K562 (cell line): Measurements from ENCODE around the gene LDLRAD3. TPM values are rescaled to one million over a fixed set of nuclear protein-coding genes. Genes with fewer than 3 reads are reported as not detected.

ENCODE experiments used
- ATAC-seq: fragments of 200-7000 bp; cut with Tn5 transposase; 3 replicates; pipeline ENCODE4 v1.9.1; 2020; ENCODE audit warnings: moderate library complexity
- BruUV-seq: library from RNA; stranded (reverse); fragments of 400-500 nt; replicated peaks from 2 replicates; lab custom pipeline; 2021; lab: Mats Ljungman, UMichigan
- CTCF ChIA-PET: fragments of 300-600 bp; formaldehyde crosslinking; extraction: SDS; loops from one replicate; lab custom pipeline; 2021; ENCODE audit warnings: low intra/inter-chr PET ratio; lab: Yijun Ruan, JAX
- POLR2A ChIA-PET: fragments of 300-600, 350-650 bp; sonication (Branson Sonifier 250); formaldehyde crosslinking; extraction: SDS; loops from one replicate; lab custom pipeline; 2021; ENCODE audit warnings: antibody characterized with exemption, inconsistent platforms; lab: Yijun Ruan, JAX
- DNase-seq, 4 experiments: peaks; one replicate each; pipeline versions ENCODE4 v3.0.0 to v3.0.0-alpha.2; 2011 to 2018; ENCODE audit warnings: low spot score in 3 of 4, mixed read lengths in 3 of 4; ENCODE audit errors: extremely low read depth in 1 of 4
- FAIRE-seq: peaks from 2 replicates; lab custom pipeline; 2011; peaks lifted over from hg19 to GRCh38; lab: Jason Lieb, UNC
- H2AFZ ChIP-seq: 2 replicates; pipeline ENCODE4 v1.6.0; 2011; ENCODE audit warnings: low read depth, low read length, control low read depth, inconsistent platforms
- H3K27ac ChIP-seq: fragments of 200-600 bp; 3 replicates; pipeline ENCODE4 v1.8.0; 2011; ENCODE audit warnings: low read depth, mild to moderate bottlenecking, control low read depth, inconsistent platforms, low read length, moderate library complexity, mixed read lengths; ENCODE audit errors: extremely low read depth
- H3K27me3 ChIP-seq, 2 experiments: fragments of 300-600 bp in 1 of 2; 2 replicates in 1 of 2; 3 replicates in 1 of 2; pipeline versions ENCODE4 v1.6.0 to v1.8.0; 2011; ENCODE audit warnings: inconsistent platforms in 2 of 2, low read length in 2 of 2, mild to moderate bottlenecking in 1 of 2, mixed read lengths in 1 of 2, moderate library complexity in 1 of 2; ENCODE audit not compliant: control insufficient read depth in 2 of 2, insufficient read depth in 2 of 2
- H3K36me3 ChIP-seq: fragments of 300-600 bp; 3 replicates; pipeline ENCODE4 v1.8.0; 2011; ENCODE audit warnings: mild to moderate bottlenecking, low read length, inconsistent platforms; ENCODE audit not compliant: control insufficient read depth, insufficient read depth
- H3K4me1 ChIP-seq, 2 experiments: fragments of 200-600 bp in 1 of 2; replicated peaks in 1 of 2; 2 replicates in 1 of 2; 3 replicates in 1 of 2; pipeline versions ENCODE4 v1.5.1 to v1.8.0; 2011; ENCODE audit warnings: inconsistent platforms in 2 of 2, low read length in 2 of 2, mild to moderate bottlenecking in 1 of 2, mixed read lengths in 1 of 2, moderate library complexity in 1 of 2; ENCODE audit not compliant: control insufficient read depth in 2 of 2, insufficient read depth in 2 of 2
- H3K4me2 ChIP-seq: 2 replicates; pipeline ENCODE4 v1.6.1; 2011; ENCODE audit warnings: low read length, control low read depth, inconsistent platforms, mixed read lengths; ENCODE audit not compliant: insufficient read depth
- H3K4me3 ChIP-seq: fragments of 200-600 bp; sonication (generic), shearing (Covaris generic); 2 replicates; pipeline ENCODE4 v1.5.1; 2016; ENCODE audit warnings: control low read depth, inconsistent platforms
- H3K79me2 ChIP-seq: fragments of 200-600 bp; 3 replicates; pipeline ENCODE4 v1.8.0; 2011; ENCODE audit warnings: low read length, inconsistent platforms; ENCODE audit not compliant: control insufficient read depth, insufficient read depth
- H3K9ac ChIP-seq, 2 experiments: 2 replicates each; pipeline versions ENCODE4 v1.6.0 to v1.6.1; 2011; ENCODE audit warnings: low read depth in 2 of 2, low read length in 2 of 2, control low read depth in 1 of 2, inconsistent platforms in 1 of 2, mild to moderate bottlenecking in 1 of 2, mixed read lengths in 1 of 2; ENCODE audit not compliant: insufficient read depth in 1 of 2
- H3K9me1 ChIP-seq: one replicate; pipeline ENCODE4 v1.6.0; 2011; ENCODE audit warnings: inconsistent platforms, mild to moderate bottlenecking, low read length, moderate library complexity; ENCODE audit not compliant: control insufficient read depth, insufficient read depth
- H3K9me3 ChIP-seq: replicated peaks from 2 replicates; pipeline ENCODE4 v1.5.1; 2011; ENCODE audit warnings: low read depth, low read length, inconsistent platforms; ENCODE audit not compliant: control insufficient read depth, insufficient read depth
- H4K20me1 ChIP-seq: replicated peaks from 2 replicates; pipeline ENCODE4 v1.6.1; 2011; ENCODE audit warnings: low read length, inconsistent platforms, mixed read lengths; ENCODE audit not compliant: control insufficient read depth, insufficient read depth
- ESRRB ChIP-seq: fragments of 250-450 bp; sonication (Bioruptor Pico); IDR thresholded peaks from 2 replicates; pipeline ENCODE4 v1.5.0; 2020; ENCODE audit warnings: mild to moderate bottlenecking, moderate library complexity, borderline replicate concordance
- GMEB1 ChIP-seq: fragments of 250-450 bp; sonication (Bioruptor Pico); IDR thresholded peaks from 2 replicates; pipeline ENCODE4 v1.4.0; 2020; ENCODE audit warnings: mild to moderate bottlenecking
- L3MBTL2 ChIP-seq: fragments of 450-650 bp; IDR thresholded peaks from 2 replicates; pipeline ENCODE4 v1.6.1; 2016; ENCODE audit warnings: mild to moderate bottlenecking, moderate library complexity
- RBM25 ChIP-seq: fragments of 200-400 bp; formaldehyde crosslinking; IDR thresholded peaks from 2 replicates; pipeline ENCODE4 v1.6.1; 2018; ENCODE audit warnings: low read length, low read depth, moderate library complexity; ENCODE audit not compliant: severe bottlenecking
- ZNF253 ChIP-seq: fragments of 250-450 bp; sonication (Bioruptor Pico); conservative IDR thresholded peaks from 2 replicates; pipeline ENCODE4 v1.6.1; 2021; ENCODE audit warnings: mild to moderate bottlenecking
- ZNF407 ChIP-seq: fragments of 450-650 bp; IDR thresholded peaks from 2 replicates; pipeline ENCODE4 v1.6.1; 2016; ENCODE audit warnings: low read depth
- WGBS: fragments of 100-300 bp; shearing (Covaris generic); methylation state at CpG from one replicate; pipeline ENCODE4 v1.1.6; 2016; ENCODE audit warnings: low coverage, mixed read lengths; ENCODE audit not compliant: insufficient coverage; ENCODE audit errors: missing lambda C conversion rate; 5-methylcytosine and 5-hydroxymethylcytosine counted together
- in situ Hi-C: fragments of 300-500 bp; cut with MboI; formaldehyde crosslinking; loops from 4 replicates; pipeline ENCODE4 v1.15.0; 2018; ENCODE audit warnings: inconsistent platforms, mixed read lengths
- intact Hi-C: fragments of 100-400 bp; cut with micrococcal nuclease; formaldehyde crosslinking; loops from 2 replicates; pipeline ENCODE4 v1.14.2; 2022
- polyA plus RNA-seq, 8 experiments: library from polyadenylated mRNA; depleted of rRNA in 4 of 8; stranded (reverse) in 5 of 8; unstranded in 3 of 8; fragments of >200 nt; fragmentation: Nextera tagmentation in 2 of 8; fragmentation: Illumina TruSeq in 1 of 8; extraction: Ambion mirVana in 2 of 8; extraction: Trizol in 1 of 8; gene quantifications; 2 replicates each; pipeline versions ENCODE4 v1.2.1 to v1.2.3, GENCODE V29; 2011 to 2014; ENCODE audit warnings: inconsistent platforms in 1 of 8, missing spikeins in 1 of 8
- total RNA-seq, 7 experiments: library from RNA; depleted of rRNA in 6 of 7; stranded (reverse); fragments of >200 nt in 6 of 7; fragmentation: Illumina TruSeq in 2 of 7; extraction: Trizol in 2 of 7; gene quantifications; 2 replicates each; pipeline versions ENCODE4 v1.2.1 to v1.2.3, GENCODE V29; 2011 to 2021; ENCODE audit warnings: low replicate concordance in 1 of 7

LDLRAD3 gene
- total and polyA plus RNA-seq, 9 of the 15 experiments (the other 6 are each of a cell fraction or from before 2014, with no cell fraction given): 0.73 to 7.2 (median 3.5) TPM

GRCh38 chr11:36119300-36119699, 175.4 kb downstream of the LDLRAD3 start:
- TF ChIP-seq ESRRB (CRISPR knock-in tag) (no peak), RBM25 (peak; percentile 50)
- Histone ChIP-seq H3K9ac (no peak overlapping the region), H3K4me3 (no peak overlapping the region), H3K9me1 (no peaks in the 10 kb centered on the region), H3K79me2 (no peaks in the 10 kb centered on the region), H4K20me1 (no peaks in the 10 kb centered on the region; the same call in 1 of the 2 replicates), H3K4me1 (peaks cover 9 to 21% of the 10 kb centered on the region in 2 experiments; a peak in 4 of 5 replicates), H3K27me3 (no peaks in the 10 kb centered on the region), H3K27ac (no peak overlapping the region), H3K9me3 (peaks cover 6% of the 10 kb centered on the region), H2AFZ (no peak overlapping the region), H3K4me2 (no peak overlapping the region), H3K36me3 (no peaks in the 10 kb centered on the region; the same call in 2 of the 3 replicates)
- POLR2A ChIA-PET: interaction anchor here (1.3 kb wide), 2 partner anchors 12 to 14 kb away, joined by 3 to 5 read pairs; no protein-coding TSS in a partner anchor
- no peak for FAIRE-seq
- CTCF ChIA-PET: no interaction called here
- intact Hi-C loops (no loop called here), in situ Hi-C loops (no loop called here)
- ATAC-seq: no peak
- BruUV-seq: no TSS peak
- no peak for DNase-seq

- Histone ChIP-seq H3K4me3 (no peak overlapping the region), H3K4me1 (peaks cover 10 to 19% of the 10 kb centered on the region in 2 experiments; a peak in 4 of 5 replicates), H4K20me1 (no peaks in the 10 kb centered on the region), H3K27ac (no peak overlapping the region), H3K4me2 (no peak overlapping the region), H3K9me1 (no peaks in the 10 kb centered on the region), H2AFZ (peak overlapping the region; percentile 12; the same call in 1 of the 2 replicates), H3K79me2 (no peaks in the 10 kb centered on the region), H3K9ac (no peak overlapping the region), H3K27me3 (no peaks in the 10 kb centered on the region), H3K36me3 (no peaks in the 10 kb centered on the region), H3K9me3 (no peaks in the 10 kb centered on the region)
- in situ Hi-C loops (no loop called here), intact Hi-C loops (no loop called here)
- FAIRE-seq: no peak
- CTCF ChIA-PET: no interaction called here
- no peak for DNase-seq
- no peak for ATAC-seq
- 54% methylated on average over 6 of the region's 6 CpGs for WGBS
- POLR2A ChIA-PET: interaction anchor here (0.6 kb wide), 1 partner anchor 242 kb away, joined by 3 read pairs; no protein-coding TSS in a partner anchor
- BruUV-seq: no TSS peak
- TF ChIP-seq GMEB1 (CRISPR knock-in tag): no peak
- TF ChIP-seq ZNF253: no peak
- no peak for TF ChIP-seq L3MBTL2
- TF ChIP-seq ZNF407: no peak
These were observed 177.2 kb downstream of the LDLRAD3 start for GRCh38 chr11:36121054-36121453.
